ENCODE results near the gene AOC3.
"Not testable (repeated sequence)": the region's sequence is repeated elsewhere in the genome, so short reads cannot be mapped to it uniquely, and the experiment has no call there.

Gene AOC3

DNA sequence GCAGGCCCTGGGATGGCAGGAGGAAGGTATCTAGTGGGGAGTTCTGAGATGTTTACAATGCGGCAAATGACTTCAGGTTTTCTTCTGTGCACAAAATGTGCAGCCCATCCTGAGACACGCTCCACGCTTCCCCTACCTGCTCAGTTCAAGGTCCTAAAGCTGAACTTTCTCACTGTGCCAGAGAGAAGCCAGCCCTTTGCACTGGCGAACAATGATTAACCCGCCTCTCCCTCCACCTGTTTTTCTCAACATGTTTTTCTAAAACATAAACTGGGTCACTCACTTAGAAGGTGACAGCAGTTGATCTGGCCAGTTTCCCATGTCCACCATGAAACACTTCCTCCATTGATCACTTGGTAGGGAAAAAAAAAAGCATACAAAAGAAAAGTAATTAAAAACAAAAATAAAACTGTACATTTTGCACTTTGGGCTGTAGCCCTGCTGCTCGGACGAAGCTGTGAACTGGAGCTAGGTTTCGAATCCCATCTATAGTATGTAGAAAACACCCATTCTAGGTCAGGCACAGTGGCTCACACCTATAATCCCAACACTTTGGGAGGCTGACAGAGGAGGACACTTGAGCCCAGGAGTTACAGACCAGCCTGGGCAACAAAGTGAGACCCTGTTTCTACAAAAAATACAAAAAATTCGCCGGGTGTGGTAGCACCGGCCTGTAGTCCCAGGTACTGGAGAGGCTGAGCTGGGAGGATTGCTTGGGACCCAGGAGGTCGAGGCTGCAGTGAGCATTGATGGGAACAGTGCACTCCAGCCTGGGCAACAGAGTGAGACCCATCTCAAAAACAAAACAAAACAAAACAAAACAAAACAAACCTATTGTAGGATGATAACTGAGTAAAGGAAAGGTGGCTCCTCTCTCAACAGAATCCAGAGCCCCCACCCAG, 43.5 kb downstream of the AOC3 start:
- DNase-seq = no peak

DNA sequence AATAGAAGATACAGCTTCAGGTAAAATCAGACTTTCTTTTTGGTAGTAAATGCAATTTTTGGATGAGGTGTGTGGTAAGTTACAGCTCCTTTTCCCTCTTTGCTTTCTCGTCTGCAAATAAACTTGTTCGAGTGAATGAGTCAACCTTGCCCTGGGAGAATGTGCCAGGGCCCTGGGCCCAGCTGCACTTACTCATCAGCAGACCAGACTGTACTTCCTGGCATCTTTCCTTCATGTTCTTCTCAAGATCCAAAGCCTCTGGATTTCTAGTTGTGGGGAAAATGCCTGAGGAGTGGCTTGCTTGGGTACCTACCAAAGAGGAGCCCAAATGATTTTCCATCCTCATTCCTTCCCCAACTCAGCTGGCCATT, 44.2 kb downstream of the AOC3 start:
- peak; percentile 32 for DNase-seq

DNA sequence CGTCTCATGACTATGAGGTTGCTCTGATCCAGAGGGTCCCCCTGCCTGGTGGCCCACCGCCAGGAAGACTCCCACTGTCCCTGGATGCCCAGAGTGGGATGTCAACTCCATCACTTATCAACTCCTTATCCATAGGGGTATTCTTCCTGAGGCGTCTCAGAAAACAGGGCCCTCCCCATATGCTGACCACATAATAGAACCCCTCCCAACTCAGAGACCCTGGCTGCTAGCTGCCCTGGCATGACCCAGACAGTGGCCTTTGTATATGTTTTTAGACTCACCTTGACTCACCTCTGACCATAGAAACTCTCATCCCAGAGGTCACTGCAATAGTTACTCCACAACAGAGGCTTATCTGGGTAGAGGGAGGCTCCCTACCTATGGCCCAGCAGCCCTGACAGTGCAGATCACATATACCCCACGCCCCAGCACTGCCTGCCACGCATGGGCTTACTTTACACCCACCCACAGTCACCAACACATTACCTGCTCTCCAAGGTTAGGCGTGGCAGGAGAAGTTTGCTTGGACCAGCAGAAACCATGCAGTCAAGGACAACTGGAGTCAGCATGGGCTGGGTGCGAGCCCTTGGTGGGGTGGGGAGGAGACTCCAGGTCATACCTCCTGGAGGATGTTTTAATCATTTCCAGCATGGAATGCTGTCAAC, 47.3 kb downstream of the AOC3 start:
- DNase-seq = no peak

DNA sequence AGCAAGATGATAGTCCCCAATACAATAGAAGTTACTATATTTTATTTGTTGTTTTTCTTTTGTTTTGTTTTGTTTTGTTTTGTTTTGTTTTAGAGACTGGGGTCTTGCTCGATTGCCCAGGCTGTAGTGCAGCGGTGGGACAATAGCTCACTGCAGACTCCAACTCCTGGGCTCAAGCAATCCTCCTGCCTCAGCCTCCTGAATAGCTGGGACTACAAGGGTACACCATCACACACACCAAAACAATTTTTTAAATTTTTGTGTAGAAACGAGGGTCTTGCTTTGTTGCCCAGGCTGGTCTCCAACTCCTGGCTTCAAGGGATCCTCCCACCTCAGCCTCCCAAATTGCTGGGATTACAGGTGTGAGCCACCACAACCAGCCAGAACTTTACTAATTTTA, 49.0 kb downstream of the AOC3 start:
- not testable (repeated sequence) for DNase-seq

DNA sequence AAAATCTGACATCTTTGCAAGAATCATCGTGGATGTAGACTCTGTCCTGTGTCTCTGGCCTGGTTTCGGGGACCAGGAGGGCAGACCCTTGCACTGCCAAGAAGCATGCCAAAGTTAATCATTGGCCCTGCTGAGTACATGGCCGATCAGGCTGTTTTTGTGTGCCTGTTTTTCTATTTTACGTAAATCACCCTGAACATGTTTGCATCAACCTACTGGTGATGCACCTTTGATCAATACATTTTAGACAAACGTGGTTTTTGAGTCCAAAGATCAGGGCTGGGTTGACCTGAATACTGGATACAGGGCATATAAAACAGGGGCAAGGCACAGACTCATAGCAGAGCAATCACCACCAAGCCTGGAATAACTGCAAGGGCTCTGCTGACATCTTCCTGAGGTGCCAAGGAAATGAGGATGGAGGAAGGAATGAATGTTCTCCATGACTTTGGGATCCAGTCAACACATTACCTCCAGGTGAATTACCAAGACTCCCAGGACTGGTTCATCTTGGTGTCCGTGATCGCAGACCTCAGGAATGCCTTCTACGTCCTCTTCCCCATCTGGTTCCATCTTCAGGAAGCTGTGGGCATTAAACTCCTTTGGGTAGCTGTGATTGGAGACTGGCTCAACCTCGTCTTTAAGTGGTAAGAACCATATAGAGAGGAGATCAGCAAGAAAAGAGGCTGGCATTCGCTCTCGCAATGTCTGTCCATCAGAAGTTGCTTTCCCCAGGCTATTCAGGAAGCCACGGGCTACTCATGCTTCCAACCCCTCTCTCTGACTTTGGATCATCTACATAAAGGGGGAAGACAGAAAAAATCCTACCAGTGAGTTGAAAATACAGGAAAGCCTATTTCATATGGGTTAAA, 49.7 kb downstream of the AOC3 start, which contains the start of gene G6PC1:
Gene G6PC1 (plus strand): TSS at position 340 of the 872 bp plus-strand sequence. CDS start 78 bp downstream, at position 418.
- no peak for DNase-seq

DNA sequence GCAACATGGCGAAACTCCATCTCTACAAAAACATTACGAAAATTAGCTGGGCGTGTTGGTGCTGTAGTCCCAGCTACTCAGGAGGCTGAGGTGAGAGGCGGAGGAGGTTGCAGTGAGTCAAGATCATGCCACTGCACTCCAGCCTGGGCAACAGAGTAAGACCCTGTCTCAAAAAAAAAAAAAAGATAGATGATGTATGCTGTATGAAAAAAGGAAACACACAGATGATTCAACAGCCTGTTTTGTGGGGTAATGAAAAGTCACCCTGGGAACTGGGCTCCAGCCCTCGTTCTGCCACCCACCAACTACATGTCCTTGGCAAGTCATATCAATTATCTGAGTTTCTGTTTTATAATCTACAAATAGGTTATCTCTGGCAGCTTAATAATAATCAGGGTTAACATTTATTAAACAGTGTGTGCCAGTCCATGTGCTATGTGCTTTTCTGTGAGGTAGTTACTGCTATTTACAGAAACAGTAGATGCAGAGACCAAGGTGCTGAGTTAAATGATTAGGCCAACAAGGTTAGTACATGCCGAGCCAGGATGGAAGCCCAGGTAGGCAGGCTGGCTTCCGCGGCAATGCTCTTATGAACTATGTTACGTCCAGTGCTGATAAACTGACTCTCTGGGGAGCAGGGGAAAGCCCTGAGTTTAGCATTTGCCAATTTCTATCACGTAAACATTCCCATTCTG, 50.7 kb downstream of the AOC3 start:
- peak; percentile 63 for DNase-seq

DNA sequence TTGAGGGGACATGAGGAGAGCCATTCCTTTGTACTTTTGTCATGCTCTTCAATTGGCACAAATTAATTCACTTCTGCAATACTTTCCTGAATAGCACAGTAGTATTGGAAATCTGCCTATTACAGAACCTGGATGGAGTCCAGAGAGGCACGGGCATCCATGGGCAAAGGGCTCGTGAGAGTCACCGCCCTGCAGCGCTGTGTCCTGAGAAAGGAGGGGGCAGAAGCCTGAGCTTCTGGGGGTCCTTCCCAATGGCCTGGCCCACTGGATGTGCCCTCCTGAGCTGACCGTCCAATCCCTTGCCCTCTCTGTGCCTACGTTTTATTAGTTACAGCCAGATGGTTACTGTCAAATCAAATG, 53.1 kb downstream of the AOC3 start:
- no peak for DNase-seq

DNA sequence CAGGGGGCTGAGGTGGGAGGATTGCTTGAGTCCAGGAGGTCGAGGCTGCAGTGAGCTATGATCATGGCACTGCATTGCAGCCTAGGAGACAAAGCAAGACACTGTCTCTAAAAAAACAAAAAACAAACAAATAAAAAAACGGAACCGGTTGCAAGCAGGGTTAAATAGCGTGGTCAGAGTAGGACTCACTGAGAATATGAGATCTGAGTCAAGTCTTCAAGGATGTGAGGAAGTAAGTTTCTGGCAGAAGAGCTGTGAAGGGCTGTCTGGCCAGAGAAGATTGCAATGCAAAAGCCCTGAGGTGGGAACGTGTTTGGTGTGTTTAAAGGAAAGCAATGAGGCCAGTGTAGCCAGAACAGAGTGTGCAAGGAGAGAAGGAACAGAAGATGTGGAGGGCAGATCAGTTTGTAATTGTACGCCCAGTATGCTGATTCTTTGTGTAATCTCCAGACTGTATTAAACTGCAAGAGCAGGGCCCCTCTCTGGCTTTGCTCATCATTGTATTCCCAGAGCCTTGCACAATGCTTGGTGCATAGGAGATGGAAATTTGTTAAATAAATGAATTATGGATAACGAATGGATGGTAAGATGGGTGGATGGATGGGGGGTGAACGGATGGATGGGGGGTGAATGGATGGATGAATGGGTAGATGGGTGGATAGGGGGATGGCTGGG, 55.9 kb downstream of the AOC3 start:
- no peak for DNase-seq
